ENCODE data around the gene RANBP3L. TPM values are rescaled to one million over a fixed set of nuclear protein-coding genes. Genes with fewer than 3 reads are reported as not detected.

Gene RANBP3L
- total RNA-seq, 1 donor from 2014 or later, result not detected

DNA sequence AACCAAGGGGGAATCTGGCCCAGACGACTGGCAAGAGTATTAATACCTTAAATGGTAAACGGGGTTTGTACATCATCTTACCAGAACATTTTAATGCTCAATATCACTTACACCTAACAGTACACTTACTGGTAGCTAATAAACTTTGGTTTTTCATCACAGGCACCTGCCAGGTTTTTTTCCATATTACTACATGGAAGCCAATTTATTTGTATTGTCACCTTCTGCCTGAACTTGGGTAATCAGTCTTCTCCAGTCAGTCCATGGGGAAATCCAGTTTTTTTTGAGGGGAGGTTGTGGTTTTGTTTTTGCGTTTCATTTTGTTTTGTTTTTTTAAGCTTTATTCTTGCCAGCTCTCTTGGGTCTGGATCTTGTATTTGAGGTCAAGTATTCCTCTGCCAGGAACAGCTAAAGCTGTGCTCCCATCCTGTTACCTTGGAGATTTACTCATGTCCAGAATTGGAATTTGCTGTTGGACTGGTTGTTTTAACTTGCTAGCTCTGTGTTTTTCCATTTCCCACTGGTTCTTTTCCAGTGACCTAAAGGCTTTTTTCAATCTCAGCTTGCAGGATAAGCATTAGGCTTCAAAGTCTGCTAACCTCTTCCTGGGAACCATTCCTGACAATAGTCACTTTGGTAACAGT is 48.9 kb downstream of the RANBP3L start:
- H3K27me3 ChIP-seq (ENCODE audit: control insufficient read depth, insufficient read depth, low read length), result no peaks in the 10 kb centered on the region
- no peaks in the 10 kb centered on the region for H3K36me3 ChIP-seq (ENCODE audit: control insufficient read depth, insufficient read depth, low read length)
- DNase-seq (ENCODE audit: low read depth) (no peak), FAIRE-seq (no peak)
- TF ChIP-seq, protein P1, sequence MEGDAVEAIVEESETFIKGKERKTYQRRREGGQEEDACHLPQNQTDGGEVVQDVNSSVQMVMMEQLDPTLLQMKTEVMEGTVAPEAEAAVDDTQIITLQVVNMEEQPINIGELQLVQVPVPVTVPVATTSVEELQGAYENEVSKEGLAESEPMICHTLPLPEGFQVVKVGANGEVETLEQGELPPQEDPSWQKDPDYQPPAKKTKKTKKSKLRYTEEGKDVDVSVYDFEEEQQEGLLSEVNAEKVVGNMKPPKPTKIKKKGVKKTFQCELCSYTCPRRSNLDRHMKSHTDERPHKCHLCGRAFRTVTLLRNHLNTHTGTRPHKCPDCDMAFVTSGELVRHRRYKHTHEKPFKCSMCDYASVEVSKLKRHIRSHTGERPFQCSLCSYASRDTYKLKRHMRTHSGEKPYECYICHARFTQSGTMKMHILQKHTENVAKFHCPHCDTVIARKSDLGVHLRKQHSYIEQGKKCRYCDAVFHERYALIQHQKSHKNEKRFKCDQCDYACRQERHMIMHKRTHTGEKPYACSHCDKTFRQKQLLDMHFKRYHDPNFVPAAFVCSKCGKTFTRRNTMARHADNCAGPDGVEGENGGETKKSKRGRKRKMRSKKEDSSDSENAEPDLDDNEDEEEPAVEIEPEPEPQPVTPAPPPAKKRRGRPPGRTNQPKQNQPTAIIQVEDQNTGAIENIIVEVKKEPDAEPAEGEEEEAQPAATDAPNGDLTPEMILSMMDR (IDR thresholded peaks at IDR 0.05; ENCODE audit: insufficient read depth, low read length, severe bottlenecking), result no peak
- no peak overlapping the region for H3K4me3 ChIP-seq (ENCODE audit: low read depth, low read length)

DNA sequence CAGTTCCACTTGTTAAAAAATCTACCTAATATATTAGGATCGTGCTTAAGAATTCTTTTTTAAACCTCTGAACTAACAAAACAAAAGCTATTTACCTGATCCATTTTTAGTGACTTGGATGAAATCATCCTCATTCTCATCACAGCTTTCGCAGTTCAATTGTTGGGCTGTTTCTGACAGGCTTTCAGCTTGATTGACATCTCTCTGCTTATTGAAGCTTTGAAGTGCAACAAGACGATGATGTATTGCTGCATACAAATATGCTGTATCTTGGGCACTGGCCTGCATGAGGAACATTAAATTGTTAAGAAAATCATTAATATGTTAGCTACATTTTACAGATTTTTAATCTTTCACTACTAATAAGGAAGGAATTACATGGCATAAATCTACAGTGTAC is 50.5 kb downstream of the RANBP3L start:
- no peak overlapping the region for H3K4me3 ChIP-seq (ENCODE audit: low read depth, low read length)
- no peaks in the 10 kb centered on the region for H3K36me3 ChIP-seq (ENCODE audit: control insufficient read depth, insufficient read depth, low read length)
- TF ChIP-seq, protein P1 (IDR thresholded peaks at IDR 0.05; ENCODE audit: insufficient read depth, low read length, severe bottlenecking), result no peak
- no peaks in the 10 kb centered on the region for H3K27me3 ChIP-seq (ENCODE audit: control insufficient read depth, insufficient read depth, low read length)
- FAIRE-seq (no peak), DNase-seq (ENCODE audit: low read depth) (no peak)

DNA sequence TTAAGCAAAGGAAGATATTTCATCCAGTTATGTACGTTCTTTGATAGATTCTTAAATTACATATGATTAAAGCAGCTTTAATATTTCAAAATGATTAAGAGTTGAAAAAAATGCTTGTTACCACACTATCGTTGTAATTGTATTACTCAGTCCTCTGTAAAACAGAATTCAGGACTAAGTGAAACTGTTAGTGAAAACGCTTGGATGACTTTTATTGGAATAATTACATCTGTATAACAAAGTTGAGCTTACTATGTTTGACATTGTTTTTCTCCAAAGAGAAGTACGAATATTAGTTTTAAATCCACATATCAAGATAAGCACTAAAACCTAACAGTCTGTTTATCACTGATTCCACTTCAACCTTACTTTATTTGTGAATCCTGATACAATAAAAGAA is 51.3 kb downstream of the RANBP3L start:
- H3K27me3 ChIP-seq (ENCODE audit: control insufficient read depth, insufficient read depth, low read length), result no peaks in the 10 kb centered on the region
- no peak for DNase-seq (ENCODE audit: low read depth)
- FAIRE-seq, result no peak
- H3K4me3 ChIP-seq (ENCODE audit: low read depth, low read length), result no peak overlapping the region
- H3K36me3 ChIP-seq (ENCODE audit: control insufficient read depth, insufficient read depth, low read length), result no peaks in the 10 kb centered on the region
- TF ChIP-seq, protein P1 (IDR thresholded peaks at IDR 0.05; ENCODE audit: insufficient read depth, low read length, severe bottlenecking), result no peak

DNA sequence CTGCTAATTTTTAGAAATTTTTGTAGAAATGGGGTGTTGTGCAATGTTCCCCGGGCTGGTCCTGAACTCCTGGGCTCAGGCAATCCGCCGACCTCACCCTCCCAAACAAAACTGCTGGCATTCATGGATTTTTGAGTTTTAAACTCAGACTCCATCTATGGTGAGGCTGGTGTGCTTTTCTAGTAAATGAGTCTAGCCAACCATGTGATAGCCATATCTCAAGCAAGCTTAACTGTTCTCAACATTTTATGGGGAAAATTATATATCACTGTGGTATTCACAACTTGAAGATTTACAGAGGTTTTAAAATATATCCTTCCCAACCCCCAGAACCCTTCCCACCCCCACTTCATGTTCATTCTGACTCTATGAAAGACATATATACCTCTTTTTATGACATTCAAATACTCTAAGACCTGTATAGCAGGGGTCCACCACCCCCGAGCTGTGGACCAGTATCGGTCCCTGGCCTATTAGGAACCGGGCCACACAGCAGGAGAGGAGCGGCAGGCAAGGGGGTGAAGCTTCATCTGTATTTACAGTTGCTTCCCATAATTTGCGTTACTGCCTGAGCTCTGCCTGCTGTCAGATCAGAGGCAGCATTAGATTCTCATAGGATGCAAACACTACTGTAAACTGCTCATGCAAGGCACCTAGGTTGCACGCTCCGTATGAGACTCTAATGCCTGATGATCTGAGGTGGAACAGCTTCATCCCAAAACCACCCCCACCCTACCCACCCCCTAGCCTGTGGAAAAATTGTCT is 55.5 kb downstream of the RANBP3L start:
- DNase-seq (ENCODE audit: low read depth), result no peak
- no peak overlapping the region for H3K4me3 ChIP-seq (ENCODE audit: low read depth, low read length)
- TF ChIP-seq, protein P1 (IDR thresholded peaks at IDR 0.05; ENCODE audit: insufficient read depth, low read length, severe bottlenecking), result no peak
- FAIRE-seq, result no peak
- no peaks in the 10 kb centered on the region for H3K27me3 ChIP-seq (ENCODE audit: control insufficient read depth, insufficient read depth, low read length)
- H3K36me3 ChIP-seq (ENCODE audit: control insufficient read depth, insufficient read depth, low read length), result no peaks in the 10 kb centered on the region

DNA sequence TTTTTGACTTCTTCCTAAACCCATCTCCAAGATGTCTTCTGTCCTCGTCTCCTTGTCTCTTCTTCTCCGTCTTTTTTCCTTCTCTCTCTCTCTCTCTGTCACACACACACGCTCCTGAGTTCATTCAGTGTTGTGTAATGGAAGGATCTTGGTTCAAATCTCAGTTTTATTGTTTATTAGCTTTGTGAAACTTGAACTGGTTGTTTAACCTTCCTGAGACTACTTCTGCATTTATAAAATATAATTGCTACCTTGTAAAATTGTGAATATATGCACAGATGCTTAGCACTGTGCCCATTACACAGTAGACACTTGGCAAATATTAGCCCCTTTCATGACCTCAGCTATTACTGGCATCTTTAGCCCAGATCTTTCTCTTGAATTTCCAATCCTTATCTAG is 57.6 kb downstream of the RANBP3L start:
- H3K36me3 ChIP-seq (ENCODE audit: control insufficient read depth, insufficient read depth, low read length), result no peaks in the 10 kb centered on the region
- no peak overlapping the region for H3K4me3 ChIP-seq (ENCODE audit: low read depth, low read length)
- TF ChIP-seq, protein P1 (IDR thresholded peaks at IDR 0.05; ENCODE audit: insufficient read depth, low read length, severe bottlenecking), result no peak
- DNase-seq (ENCODE audit: low read depth) (no peak), FAIRE-seq (no peak)
- no peaks in the 10 kb centered on the region for H3K27me3 ChIP-seq (ENCODE audit: control insufficient read depth, insufficient read depth, low read length)

All from bronchial epithelial cell (primary cell).